ENCODE data around the gene MYOCD. TPM values are rescaled to one million over a fixed set of nuclear protein-coding genes. Genes with fewer than 3 reads are reported as not detected.

Gene MYOCD
- total RNA-seq, 4 donors from 2014 or later, result 0.63 to 12.2 (median 7.1) TPM

- Histone ChIP-seq H3K4me1 (peaks cover 0 to 15% (median 0%) of the 10 kb centered on the region in 4 donors), H3K36me3 (no peaks in the 10 kb centered on the region), H3K27me3 (peaks cover 0 to 11% of the 10 kb centered on the region in 2 donors), H3K27ac (peak within 1 kb of the TSS in 1 of 4 donors; percentile 38), H3K9me3 (no peaks in the 10 kb centered on the region), H3K4me3 (peak within 1 kb of the TSS; percentile 29 to 67 (median 46))
- TF ChIP-seq CTCF (IDR thresholded peaks at IDR 0.05) (no peak), POLR2A (IDR thresholded peaks at IDR 0.05) (no peak), EP300 (IDR thresholded peaks at IDR 0.05) (no peak)
- no peak for DNase-seq (ENCODE audit: low spot score in 2 of 2)
- WGBS, 2 donors, result 0 to 1% methylated on average over 24 to 42 of the region's 86 CpGs
Observed at GRCh38 chr17:12789481-12790248, 124.0 kb downstream of the MYOCD start, which contains the start of gene ARHGAP44. TSS of gene ARHGAP44 (plus strand) at chr17:12789498. CDS start at chr17:12789839, 341 bp downstream.

GRCh38 chr17:12790249-12791106 is 124.8 kb downstream of the MYOCD start:
- no peak overlapping the region for H3K27ac ChIP-seq

GRCh38 chr17:12794919-12795532 is 129.3 kb downstream of the MYOCD start:
- WGBS, 2 donors, result 76 to 79% methylated on average over 6 of the region's 6 CpGs

More at GRCh38 chr17:12790249-12791106, 124.8 kb downstream of the MYOCD start:
- TF ChIP-seq POLR2A (IDR thresholded peaks at IDR 0.05) (no peak), EP300 (IDR thresholded peaks at IDR 0.05) (no peak), CTCF (IDR thresholded peaks at IDR 0.05) (no peak)
- H3K4me1 ChIP-seq, result peaks cover 0 to 15% (median 0%) of the 10 kb centered on the region in 4 donors
- peak overlapping the region; percentile 29 to 67 (median 46) for H3K4me3 ChIP-seq
- no peaks in the 10 kb centered on the region for H3K36me3 ChIP-seq
- peaks cover 0 to 7% of the 10 kb centered on the region in 2 donors for H3K27me3 ChIP-seq
- WGBS, 2 donors, result 19 to 20% methylated on average over 27 of the region's 27 CpGs
- H3K9me3 ChIP-seq, result no peaks in the 10 kb centered on the region
- DNase-seq (ENCODE audit: low spot score in 2 of 2), result no peak

GRCh38 chr17:12800855-12801365 is 135.2 kb downstream of the MYOCD start:
- Histone ChIP-seq H3K27me3 (no peaks in the 10 kb centered on the region), H3K4me3 (no peak overlapping the region), H3K9me3 (peaks cover 0 to 9% (median 1%) of the 10 kb centered on the region in 4 donors), H3K4me1 (no peaks in the 10 kb centered on the region), H3K36me3 (no peaks in the 10 kb centered on the region), H3K27ac (no peak overlapping the region)
- no peak for TF ChIP-seq CTCF (IDR thresholded peaks at IDR 0.05)
- TF ChIP-seq POLR2A (IDR thresholded peaks at IDR 0.05), result no peak
- TF ChIP-seq EP300 (IDR thresholded peaks at IDR 0.05), result no peak
- no peak for DNase-seq (ENCODE audit: low spot score in 2 of 2)
- 66% methylated on average over 3 of the region's 3 CpGs for WGBS, 2 donors

More at GRCh38 chr17:12794919-12795532, 129.3 kb downstream of the MYOCD start:
- Histone ChIP-seq H3K27me3 (peaks cover 0 to 3% of the 10 kb centered on the region in 2 donors), H3K27ac (no peak overlapping the region), H3K36me3 (no peaks in the 10 kb centered on the region), H3K9me3 (peaks cover 0 to 9% (median 1%) of the 10 kb centered on the region in 4 donors), H3K4me1 (peaks cover 0 to 5% (median 0%) of the 10 kb centered on the region in 4 donors), H3K4me3 (no peak overlapping the region)
- no peak for TF ChIP-seq POLR2A (IDR thresholded peaks at IDR 0.05)
- TF ChIP-seq CTCF (IDR thresholded peaks at IDR 0.05), result no peak
- no peak for TF ChIP-seq EP300 (IDR thresholded peaks at IDR 0.05)
- no peak for DNase-seq (ENCODE audit: low spot score in 2 of 2)

All from tibial nerve (tissue), 4 donors.